ENCODE data around the gene L3MBTL2. TPM values are rescaled to one million over a fixed set of nuclear protein-coding genes. Genes with fewer than 3 reads are reported as not detected.

The L3MBTL2 gene
- total and polyA plus RNA-seq, 2 of the 13 experiments (the other 11 are each of a cell fraction or from before 2014, with no cell fraction given): 13.8 to 33.7 TPM

DNA sequence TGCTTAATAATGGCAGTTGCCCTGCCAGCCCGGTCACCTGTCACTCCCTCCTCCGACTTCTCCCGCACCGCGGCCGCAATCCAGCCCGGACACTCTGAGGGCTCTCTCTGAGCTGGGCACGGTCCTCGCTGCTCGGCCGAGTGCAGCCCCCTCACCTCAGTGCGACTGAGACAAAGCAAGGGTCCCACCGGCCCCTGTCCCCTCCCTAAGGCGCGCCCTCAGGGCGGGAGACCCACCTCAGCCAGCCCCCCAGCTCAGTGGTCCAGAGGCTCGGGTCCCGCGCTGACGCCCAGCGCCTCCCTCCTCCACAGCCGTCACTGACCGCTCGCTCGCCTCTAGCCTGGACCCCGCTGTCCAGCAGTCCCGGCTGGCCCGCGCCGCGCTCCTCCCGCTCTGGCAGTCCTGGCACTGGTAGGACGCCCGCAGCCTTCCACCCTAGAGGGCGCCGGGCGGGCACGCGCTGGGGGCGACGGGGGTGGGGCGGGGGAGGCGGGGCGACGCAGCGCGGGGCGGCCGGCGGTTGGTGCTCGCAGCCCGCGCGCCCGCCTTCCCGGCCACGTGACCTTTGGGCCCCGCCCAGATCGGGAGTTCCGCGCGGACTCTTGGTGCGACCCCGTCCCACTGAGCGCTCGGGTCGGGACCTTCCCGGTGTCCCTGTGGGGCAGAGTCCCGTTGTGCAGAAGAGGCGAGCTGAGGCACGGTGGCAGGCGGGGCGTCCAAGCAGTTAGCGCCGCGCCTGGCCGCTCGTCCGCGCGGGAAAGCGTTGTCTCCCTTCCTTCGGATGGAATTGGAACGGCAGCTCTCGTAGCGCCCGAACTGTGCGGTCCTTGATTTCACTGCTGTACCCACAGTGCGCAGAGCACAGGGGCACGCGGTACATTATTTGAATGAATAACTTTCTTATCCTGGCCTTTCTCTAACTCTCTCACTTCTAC lies 7.8 kb upstream of the L3MBTL2 start (continued):
- TF ChIP-seq, protein P1, sequence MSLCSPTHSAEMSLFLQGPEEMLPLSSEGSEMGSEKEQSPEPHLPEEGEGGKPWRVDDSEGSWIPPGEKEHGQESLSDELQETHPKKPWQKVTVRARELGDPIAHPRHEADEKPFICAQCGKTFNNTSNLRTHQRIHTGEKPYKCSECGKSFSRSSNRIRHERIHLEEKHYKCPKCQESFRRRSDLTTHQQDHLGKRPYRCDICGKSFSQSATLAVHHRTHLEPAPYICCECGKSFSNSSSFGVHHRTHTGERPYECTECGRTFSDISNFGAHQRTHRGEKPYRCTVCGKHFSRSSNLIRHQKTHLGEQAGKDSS (CRISPR knock-in tag; IDR thresholded peaks at IDR 0.05; ENCODE audit: borderline replicate concordance, low read depth): peak; percentile 56; the same call in 1 of the 2 replicates
- TF ChIP-seq, protein P2, sequence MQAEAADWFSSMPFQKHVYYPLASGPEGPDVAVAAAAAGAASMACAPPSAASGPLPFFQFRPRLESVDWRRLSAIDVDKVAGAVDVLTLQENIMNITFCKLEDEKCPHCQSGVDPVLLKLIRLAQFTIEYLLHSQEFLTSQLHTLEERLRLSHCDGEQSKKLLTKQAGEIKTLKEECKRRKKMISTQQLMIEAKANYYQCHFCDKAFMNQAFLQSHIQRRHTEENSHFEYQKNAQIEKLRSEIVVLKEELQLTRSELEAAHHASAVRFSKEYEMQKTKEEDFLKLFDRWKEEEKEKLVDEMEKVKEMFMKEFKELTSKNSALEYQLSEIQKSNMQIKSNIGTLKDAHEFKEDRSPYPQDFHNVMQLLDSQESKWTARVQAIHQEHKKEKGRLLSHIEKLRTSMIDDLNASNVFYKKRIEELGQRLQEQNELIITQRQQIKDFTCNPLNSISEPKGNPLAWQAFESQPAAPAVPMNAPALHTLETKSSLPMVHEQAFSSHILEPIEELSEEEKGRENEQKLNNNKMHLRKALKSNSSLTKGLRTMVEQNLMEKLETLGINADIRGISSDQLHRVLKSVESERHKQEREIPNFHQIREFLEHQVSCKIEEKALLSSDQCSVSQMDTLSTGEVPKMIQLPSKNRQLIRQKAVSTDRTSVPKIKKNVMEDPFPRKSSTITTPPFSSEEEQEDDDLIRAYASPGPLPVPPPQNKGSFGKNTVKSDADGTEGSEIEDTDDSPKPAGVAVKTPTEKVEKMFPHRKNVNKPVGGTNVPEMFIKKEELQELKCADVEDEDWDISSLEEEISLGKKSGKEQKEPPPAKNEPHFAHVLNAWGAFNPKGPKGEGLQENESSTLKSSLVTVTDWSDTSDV (CRISPR knock-in tag; IDR thresholded peaks at IDR 0.05): no peak
- TF ChIP-seq ZNF343 (CRISPR knock-in tag; IDR thresholded peaks at IDR 0.05) (peak; percentile 31; the same call in 1 of the 2 replicates), ZNF224 (CRISPR knock-in tag; IDR thresholded peaks at IDR 0.05) (no peak), ZNF354B (CRISPR knock-in tag; IDR thresholded peaks at IDR 0.05) (0 out of 2 replicates have a peak, but pooled peaks have one; percentile 53), STAT5B (CRISPR knock-in tag; IDR thresholded peaks at IDR 0.05) (no peak), ZNF510 (CRISPR knock-in tag; IDR thresholded peaks at IDR 0.05; ENCODE audit: low read depth) (no peak), PRPF4 (IDR thresholded peaks at IDR 0.05; ENCODE audit: low read depth, low read length, poor library complexity, severe bottlenecking) (no peak), SYNCRIP (IDR thresholded peaks at IDR 0.05; ENCODE audit: insufficient read depth, low read depth, low read length) (no peak), GLI4 (CRISPR knock-in tag; IDR thresholded peaks at IDR 0.05; ENCODE audit: borderline replicate concordance) (no peak)
- TF ChIP-seq, protein P3, sequence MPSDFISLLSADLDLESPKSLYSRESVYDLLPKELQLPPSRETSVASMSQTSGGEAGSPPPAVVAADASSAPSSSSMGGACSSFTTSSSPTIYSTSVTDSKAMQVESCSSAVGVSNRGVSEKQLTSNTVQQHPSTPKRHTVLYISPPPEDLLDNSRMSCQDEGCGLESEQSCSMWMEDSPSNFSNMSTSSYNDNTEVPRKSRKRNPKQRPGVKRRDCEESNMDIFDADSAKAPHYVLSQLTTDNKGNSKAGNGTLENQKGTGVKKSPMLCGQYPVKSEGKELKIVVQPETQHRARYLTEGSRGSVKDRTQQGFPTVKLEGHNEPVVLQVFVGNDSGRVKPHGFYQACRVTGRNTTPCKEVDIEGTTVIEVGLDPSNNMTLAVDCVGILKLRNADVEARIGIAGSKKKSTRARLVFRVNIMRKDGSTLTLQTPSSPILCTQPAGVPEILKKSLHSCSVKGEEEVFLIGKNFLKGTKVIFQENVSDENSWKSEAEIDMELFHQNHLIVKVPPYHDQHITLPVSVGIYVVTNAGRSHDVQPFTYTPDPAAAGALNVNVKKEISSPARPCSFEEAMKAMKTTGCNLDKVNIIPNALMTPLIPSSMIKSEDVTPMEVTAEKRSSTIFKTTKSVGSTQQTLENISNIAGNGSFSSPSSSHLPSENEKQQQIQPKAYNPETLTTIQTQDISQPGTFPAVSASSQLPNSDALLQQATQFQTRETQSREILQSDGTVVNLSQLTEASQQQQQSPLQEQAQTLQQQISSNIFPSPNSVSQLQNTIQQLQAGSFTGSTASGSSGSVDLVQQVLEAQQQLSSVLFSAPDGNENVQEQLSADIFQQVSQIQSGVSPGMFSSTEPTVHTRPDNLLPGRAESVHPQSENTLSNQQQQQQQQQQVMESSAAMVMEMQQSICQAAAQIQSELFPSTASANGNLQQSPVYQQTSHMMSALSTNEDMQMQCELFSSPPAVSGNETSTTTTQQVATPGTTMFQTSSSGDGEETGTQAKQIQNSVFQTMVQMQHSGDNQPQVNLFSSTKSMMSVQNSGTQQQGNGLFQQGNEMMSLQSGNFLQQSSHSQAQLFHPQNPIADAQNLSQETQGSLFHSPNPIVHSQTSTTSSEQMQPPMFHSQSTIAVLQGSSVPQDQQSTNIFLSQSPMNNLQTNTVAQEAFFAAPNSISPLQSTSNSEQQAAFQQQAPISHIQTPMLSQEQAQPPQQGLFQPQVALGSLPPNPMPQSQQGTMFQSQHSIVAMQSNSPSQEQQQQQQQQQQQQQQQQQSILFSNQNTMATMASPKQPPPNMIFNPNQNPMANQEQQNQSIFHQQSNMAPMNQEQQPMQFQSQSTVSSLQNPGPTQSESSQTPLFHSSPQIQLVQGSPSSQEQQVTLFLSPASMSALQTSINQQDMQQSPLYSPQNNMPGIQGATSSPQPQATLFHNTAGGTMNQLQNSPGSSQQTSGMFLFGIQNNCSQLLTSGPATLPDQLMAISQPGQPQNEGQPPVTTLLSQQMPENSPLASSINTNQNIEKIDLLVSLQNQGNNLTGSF (CRISPR knock-in tag; IDR thresholded peaks at IDR 0.05): no peak
- TF ChIP-seq, protein P4, sequence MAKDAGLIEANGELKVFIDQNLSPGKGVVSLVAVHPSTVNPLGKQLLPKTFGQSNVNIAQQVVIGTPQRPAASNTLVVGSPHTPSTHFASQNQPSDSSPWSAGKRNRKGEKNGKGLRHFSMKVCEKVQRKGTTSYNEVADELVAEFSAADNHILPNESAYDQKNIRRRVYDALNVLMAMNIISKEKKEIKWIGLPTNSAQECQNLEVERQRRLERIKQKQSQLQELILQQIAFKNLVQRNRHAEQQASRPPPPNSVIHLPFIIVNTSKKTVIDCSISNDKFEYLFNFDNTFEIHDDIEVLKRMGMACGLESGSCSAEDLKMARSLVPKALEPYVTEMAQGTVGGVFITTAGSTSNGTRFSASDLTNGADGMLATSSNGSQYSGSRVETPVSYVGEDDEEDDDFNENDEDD (CRISPR knock-in tag; IDR thresholded peaks at IDR 0.05; ENCODE audit: borderline replicate concordance): peak; percentile 85; the same call in 1 of the 2 replicates
- TF ChIP-seq, protein P5, sequence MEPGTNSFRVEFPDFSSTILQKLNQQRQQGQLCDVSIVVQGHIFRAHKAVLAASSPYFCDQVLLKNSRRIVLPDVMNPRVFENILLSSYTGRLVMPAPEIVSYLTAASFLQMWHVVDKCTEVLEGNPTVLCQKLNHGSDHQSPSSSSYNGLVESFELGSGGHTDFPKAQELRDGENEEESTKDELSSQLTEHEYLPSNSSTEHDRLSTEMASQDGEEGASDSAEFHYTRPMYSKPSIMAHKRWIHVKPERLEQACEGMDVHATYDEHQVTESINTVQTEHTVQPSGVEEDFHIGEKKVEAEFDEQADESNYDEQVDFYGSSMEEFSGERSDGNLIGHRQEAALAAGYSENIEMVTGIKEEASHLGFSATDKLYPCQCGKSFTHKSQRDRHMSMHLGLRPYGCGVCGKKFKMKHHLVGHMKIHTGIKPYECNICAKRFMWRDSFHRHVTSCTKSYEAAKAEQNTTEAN (CRISPR knock-in tag; conservative IDR thresholded peaks at IDR 0.05): no peak
- TF ChIP-seq, protein P6, sequence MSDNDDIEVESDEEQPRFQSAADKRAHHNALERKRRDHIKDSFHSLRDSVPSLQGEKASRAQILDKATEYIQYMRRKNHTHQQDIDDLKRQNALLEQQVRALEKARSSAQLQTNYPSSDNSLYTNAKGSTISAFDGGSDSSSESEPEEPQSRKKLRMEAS (IDR thresholded peaks at IDR 0.05): peak; percentile 76
